ENCODE data around the gene RUBCNL. TPM values are rescaled to one million over a fixed set of nuclear protein-coding genes. Genes with fewer than 3 reads are reported as not detected.
"Not testable (repeated sequence)": the region's sequence is repeated elsewhere in the genome, so short reads cannot be mapped to it uniquely, and the experiment has no call there.

RUBCNL gene
- total RNA-seq, 2 donors from 2014 or later = 0.97 to 1.6 TPM

GRCh38 chr13:46379611-46380010 lies 7.4 kb downstream of the RUBCNL start:
- no peak for ATAC-seq
- intact Hi-C loops (cut with DNase I) = no loop called here
- DNase-seq = no peak

GRCh38 chr13:46378411-46378810 lies 8.6 kb downstream of the RUBCNL start:
- intact Hi-C loops (cut with DNase I) = no loop called here
- no peak for DNase-seq
- no peak for ATAC-seq

GRCh38 chr13:46377554-46377953 lies 9.5 kb downstream of the RUBCNL start:
- ATAC-seq = no peak
- intact Hi-C loops (cut with DNase I) = no loop called here
- no peak for DNase-seq

GRCh38 chr13:46374710-46375109 lies 12.3 kb downstream of the RUBCNL start:
- no peak for ATAC-seq
- no peak for DNase-seq

GRCh38 chr13:46373623-46374022 lies 13.4 kb downstream of the RUBCNL start:
- ATAC-seq (no peak), DNase-seq (no peak)
- intact Hi-C loops (cut with DNase I) = no loop called here

More at GRCh38 chr13:46374710-46375109, 12.3 kb downstream of the RUBCNL start:
- intact Hi-C loops (cut with DNase I) = no loop called here

GRCh38 chr13:46372938-46373337 lies 14.1 kb downstream of the RUBCNL start:
- DNase-seq; ATAC-seq; intact Hi-C loops (cut with DNase I): not testable (repeated sequence)

- ATAC-seq (no peak), DNase-seq (no peak)
- intact Hi-C loops (cut with DNase I) = no loop called here
Measured at GRCh38 chr13:46372071-46372470, 15.0 kb downstream of the RUBCNL start.

- intact Hi-C loops (cut with DNase I) = no loop called here
- peak; percentile 12 to 59 for ATAC-seq
Measured at GRCh38 chr13:46369506-46370277, 17.4 kb downstream of the RUBCNL start.

GRCh38 chr13:46367617-46368327 lies 19.3 kb downstream of the RUBCNL start:
- ATAC-seq = no peak

More at GRCh38 chr13:46369506-46370277, 17.4 kb downstream of the RUBCNL start:
- no peak for DNase-seq

GRCh38 chr13:46361276-46361934 lies 25.6 kb downstream of the RUBCNL start:
- intact Hi-C loops (cut with DNase I) = no loop called here
- no peak for ATAC-seq

More at GRCh38 chr13:46367617-46368327, 19.3 kb downstream of the RUBCNL start:
- intact Hi-C loops (cut with DNase I) = no loop called here
- no peak for DNase-seq

GRCh38 chr13:46360604-46361003 lies 26.4 kb downstream of the RUBCNL start:
- no peak for ATAC-seq
- no peak for DNase-seq
- intact Hi-C loops (cut with DNase I) = no loop called here

More at GRCh38 chr13:46361276-46361934, 25.6 kb downstream of the RUBCNL start:
- DNase-seq = no peak

- intact Hi-C loops (cut with DNase I) = no loop called here
- DNase-seq (no peak), ATAC-seq (peak in 1 of 2 donors; percentile 39)
Measured at GRCh38 chr13:46359714-46360113, 27.3 kb downstream of the RUBCNL start.

- intact Hi-C loops (cut with DNase I) = no loop called here
- ATAC-seq (no peak), DNase-seq (no peak)
Measured at GRCh38 chr13:46355901-46356590, 31.0 kb downstream of the RUBCNL start.

- DNase-seq (no peak), ATAC-seq (no peak)
- intact Hi-C loops (cut with DNase I) = no loop called here
Measured at GRCh38 chr13:46355088-46355468, 32.0 kb downstream of the RUBCNL start.

- ATAC-seq = peak in 1 of 2 donors; percentile 67
- intact Hi-C loops (cut with DNase I) = no loop called here
- DNase-seq = no peak
Measured at GRCh38 chr13:46354156-46355087, 32.6 kb downstream of the RUBCNL start.

GRCh38 chr13:46352805-46353204 lies 34.2 kb downstream of the RUBCNL start:
- no peak for DNase-seq
- intact Hi-C loops (cut with DNase I) = no loop called here

GRCh38 chr13:46350003-46350402 lies 37.0 kb downstream of the RUBCNL start:
- ATAC-seq (no peak), DNase-seq (no peak)
- intact Hi-C loops (cut with DNase I) = no loop called here

More at GRCh38 chr13:46352805-46353204, 34.2 kb downstream of the RUBCNL start:
- ATAC-seq = peak in 1 of 2 donors; percentile 64

- no peak for ATAC-seq
- no peak for DNase-seq
- intact Hi-C loops (cut with DNase I) = no loop called here
Measured at GRCh38 chr13:46348961-46349360, 38.1 kb downstream of the RUBCNL start.
